IPS DF 19.7 (cell line): Measurements from ENCODE around the gene DDI2.
"Not testable (repeated sequence)": the region's sequence is repeated elsewhere in the genome, so short reads cannot be mapped to it uniquely, and the experiment has no call there.

Source experiments
- DNase-seq: peaks from one replicate; pipeline ENCODE4 v3.0.0-alpha.2; 2013; ENCODE audit warnings: low read depth, low spot score

The DDI2 gene

GRCh38 chr1:15636436-15636835 is 19.2 kb downstream of the DDI2 start:
- DNase-seq = no peak

- no peak for DNase-seq
Measured at GRCh38 chr1:15637826-15638225, 20.6 kb downstream of the DDI2 start.

- DNase-seq = no peak
Measured at GRCh38 chr1:15639262-15639661, 22.0 kb downstream of the DDI2 start.

GRCh38 chr1:15639931-15640330 is 22.7 kb downstream of the DDI2 start:
- no peak for DNase-seq

- DNase-seq = no peak
Measured at GRCh38 chr1:15640667-15641066, 23.4 kb downstream of the DDI2 start.

- no peak for DNase-seq
Measured at GRCh38 chr1:15649937-15650336, 32.7 kb downstream of the DDI2 start.

- no peak for DNase-seq
Measured at GRCh38 chr1:15650433-15650832, 33.2 kb downstream of the DDI2 start.

GRCh38 chr1:15652130-15652529 is 34.9 kb downstream of the DDI2 start:
- DNase-seq = not testable (repeated sequence)

- DNase-seq = no peak
Measured at GRCh38 chr1:15654091-15654690, 36.9 kb downstream of the DDI2 start.

GRCh38 chr1:15656464-15656863 is 39.2 kb downstream of the DDI2 start:
- DNase-seq = no peak

GRCh38 chr1:15657021-15657420 is 39.8 kb downstream of the DDI2 start:
- DNase-seq = no peak

- no peak for DNase-seq
Measured at GRCh38 chr1:15660151-15660550, 42.9 kb downstream of the DDI2 start.

- DNase-seq = no peak
Measured at GRCh38 chr1:15662477-15662876, 45.2 kb downstream of the DDI2 start.

GRCh38 chr1:15663925-15664324 is 46.7 kb downstream of the DDI2 start:
- no peak for DNase-seq

- DNase-seq = no peak
Measured at GRCh38 chr1:15667362-15667761, 50.1 kb downstream of the DDI2 start.

- no peak for DNase-seq
Measured at GRCh38 chr1:15668089-15668754, 51.0 kb downstream of the DDI2 start.

GRCh38 chr1:15669074-15669473 is 51.8 kb downstream of the DDI2 start:
- DNase-seq = no peak

- DNase-seq = no peak
Measured at GRCh38 chr1:15669864-15670263, 52.6 kb downstream of the DDI2 start.

- no peak for DNase-seq
Measured at GRCh38 chr1:15671430-15671829, 54.2 kb downstream of the DDI2 start.

GRCh38 chr1:15674386-15675159 is 57.3 kb downstream of the DDI2 start:
- DNase-seq = no peak

- no peak for DNase-seq
Measured at GRCh38 chr1:15676010-15676409, 58.8 kb downstream of the DDI2 start.

GRCh38 chr1:15676688-15677661 is 59.7 kb downstream of the DDI2 start:
- no peak for DNase-seq
